ENCODE measurements around the gene MPP2. TPM values are rescaled to one million over a fixed set of nuclear protein-coding genes. Genes with fewer than 3 reads are reported as not detected.

The MPP2 gene
- total and polyA plus RNA-seq, 4 donors, result 0.05 to 0.25 (median 0.09) TPM

GRCh38 chr17:43860077-43860725 lies 47.1 kb downstream of the MPP2 start (continued):
- TF ChIP-seq REST (IDR thresholded peaks at IDR 0.05), result no peak
- TF ChIP-seq FOXA1 (IDR thresholded peaks at IDR 0.05), result no peak
- no peak for TF ChIP-seq CTCF (IDR thresholded peaks at IDR 0.05; ENCODE audit: low read depth, low read length, missing input control)
- no peak for TF ChIP-seq NR2F2 (IDR thresholded peaks at IDR 0.05)
- no peak for TF ChIP-seq ATF3 (IDR thresholded peaks at IDR 0.05)
- no peak for TF ChIP-seq YY1 (IDR thresholded peaks at IDR 0.05)

GRCh38 chr17:43857957-43858600 lies 49.3 kb downstream of the MPP2 start:
- Histone ChIP-seq H3K9ac (ENCODE audit: low read depth in 1 of 2, low read length in 2 of 2) (no peak overlapping the region), H3K4me1 (ENCODE audit: control insufficient read depth in 4 of 4, insufficient read depth in 4 of 4, low read length in 3 of 4) (no peaks in the 10 kb centered on the region), H3K36me3 (ENCODE audit: control insufficient read depth in 4 of 4, insufficient read depth in 3 of 4, low read depth in 1 of 4, low read length in 3 of 4) (no peaks in the 10 kb centered on the region), H3K4me3 (ENCODE audit: low read depth in 1 of 3, low read length in 3 of 3) (no peak overlapping the region), H3K27ac (ENCODE audit: low read depth in 1 of 2, low read length in 2 of 2) (no peak overlapping the region), H3K9me3 (ENCODE audit: control insufficient read depth in 4 of 4, low read length in 3 of 4) (no peaks in the 10 kb centered on the region), H3K27me3 (ENCODE audit: control insufficient read depth in 4 of 4, insufficient read depth in 4 of 4, low read length in 3 of 4) (no peaks in the 10 kb centered on the region)
- 63% methylated on average over 12 of the region's 12 CpGs for WGBS
- TF ChIP-seq MAX (IDR thresholded peaks at IDR 0.05), result no peak
- TF ChIP-seq HNF4G (IDR thresholded peaks at IDR 0.05), result no peak
- TF ChIP-seq ATF3 (IDR thresholded peaks at IDR 0.05), result no peak
- no peak for TF ChIP-seq HNF4A (conservative IDR thresholded peaks at IDR 0.05)
- TF ChIP-seq EGR1 (IDR thresholded peaks at IDR 0.05; ENCODE audit: low read depth in 2 of 2), result no peak
- no peak for TF ChIP-seq SP1 (IDR thresholded peaks at IDR 0.05)
- TF ChIP-seq REST (IDR thresholded peaks at IDR 0.05), result no peak
- TF ChIP-seq NR2F2 (IDR thresholded peaks at IDR 0.05), result no peak
- no peak for TF ChIP-seq ZBTB33 (IDR thresholded peaks at IDR 0.05)
- TF ChIP-seq TAF1 (conservative IDR thresholded peaks at IDR 0.05), result no peak
- TF ChIP-seq FOXA2 (IDR thresholded peaks at IDR 0.05), result no peak
- no peak for TF ChIP-seq JUND (IDR thresholded peaks at IDR 0.05)
- TF ChIP-seq YY1 (IDR thresholded peaks at IDR 0.05), result no peak
- TF ChIP-seq GABPA (IDR thresholded peaks at IDR 0.05 in 1 of 2, conservative IDR thresholded peaks at IDR 0.05 in 1 of 2), result no peak
- TF ChIP-seq FOXA1 (IDR thresholded peaks at IDR 0.05), result no peak
- TF ChIP-seq CTCF (IDR thresholded peaks at IDR 0.05; ENCODE audit: low read depth, low read length, missing input control), result no peak
- TF ChIP-seq RAD21 (IDR thresholded peaks at IDR 0.05), result no peak
- DNase-seq (ENCODE audit: low spot score), result no peak

Data from liver (tissue), 9 donors.